T-cell (primary cell): ENCODE measurements around the gene SDSL. TPM values are rescaled to one million over a fixed set of nuclear protein-coding genes. Genes with fewer than 3 reads are reported as not detected.

Source experiments
- ATAC-seq, 4 experiments: fragments of 200-7000 bp in 3 of 4; fragments of 150-1000 bp in 1 of 4; cut with Tn5 transposase; replicated peaks in 1 of 4; 1 replicate in 3 of 4; 2 replicates in 1 of 4; pipeline ENCODE4 v1.10.0; 2021; ENCODE audit warnings: moderate library complexity in 3 of 4, mild to moderate bottlenecking in 2 of 4, moderate number of reproducible peaks in 1 of 4
- CTCF ChIA-PET, 2 donors: fragments of 300-600 bp; sonication (Branson Sonifier 250); formaldehyde crosslinking; loops; one replicate each; lab custom pipeline; 2022; ENCODE audit warnings: antibody characterized with exemption in 2 of 2; lab: Charles Lee
- POLR2A ChIA-PET, 2 donors: fragments of 300-600 bp; sonication (Branson Sonifier 250); formaldehyde crosslinking; loops; one replicate each; lab custom pipeline; 2022; ENCODE audit warnings: antibody characterized with exemption in 2 of 2; lab: Charles Lee
- DNase-seq, 35 experiments: peaks; one replicate each; pipeline versions ENCODE4 v3.0.0 to v3.0.0-alpha.2; 2013 to 2023
- H3K27ac ChIP-seq: one replicate; pipeline ENCODE4 v1.5.1; 2013; ENCODE audit warnings: low read length
- H3K27me3 ChIP-seq, 2 experiments: replicated peaks in 1 of 2; 1 replicate in 1 of 2; 2 replicates in 1 of 2; pipeline versions ENCODE4 v1.6.1 to v1.7.0; 2013; ENCODE audit warnings: low read length in 1 of 2, mixed read lengths in 1 of 2; ENCODE audit not compliant: control insufficient read depth in 2 of 2, insufficient read depth in 2 of 2; ENCODE audit errors: extremely low read depth in 1 of 2
- H3K36me3 ChIP-seq, 2 donors: 1 replicate in 1 of 2; 2 replicates in 1 of 2; pipeline versions ENCODE4 v1.6.1 to v1.7.0; 2013; ENCODE audit warnings: low read length in 1 of 2; ENCODE audit not compliant: control insufficient read depth in 2 of 2, insufficient read depth in 1 of 2; ENCODE audit errors: extremely low read depth in 1 of 2
- H3K4me1 ChIP-seq, 2 experiments: 1 replicate in 1 of 2; 2 replicates in 1 of 2; pipeline versions ENCODE4 v1.6.1 to v1.7.0; 2013; ENCODE audit warnings: low read length in 2 of 2, mixed read lengths in 1 of 2; ENCODE audit not compliant: insufficient read depth in 2 of 2, control insufficient read depth in 1 of 2; ENCODE audit errors: extremely low read depth in 1 of 2
- H3K4me3 ChIP-seq, 2 donors: 1 replicate in 1 of 2; 2 replicates in 1 of 2; pipeline versions ENCODE4 v1.5.1 to v1.7.0; 2013; ENCODE audit warnings: mild to moderate bottlenecking in 2 of 2, low read length in 1 of 2, moderate library complexity in 1 of 2; ENCODE audit not compliant: control insufficient read depth in 1 of 2; ENCODE audit errors: extremely low read depth in 1 of 2
- H3K9me3 ChIP-seq: 2 replicates; pipeline ENCODE4 v1.7.0; 2013
- H3K27ac Mint-ChIP-seq, 2 donors: one replicate each; pipeline ENCODE4 v1.8.0; 2020 to 2021; ENCODE audit warnings: mild to moderate bottlenecking in 2 of 2, mixed read lengths in 2 of 2
- H3K27me3 Mint-ChIP-seq, 2 donors: one replicate each; pipeline ENCODE4 v1.8.0; 2021 to 2022; ENCODE audit warnings: mixed read lengths in 2 of 2
- H3K36me3 Mint-ChIP-seq: one replicate; pipeline ENCODE4 v1.8.0; 2021; ENCODE audit warnings: mixed read lengths
- H3K4me1 Mint-ChIP-seq, 3 donors: one replicate each; pipeline ENCODE4 v1.8.0; 2020 to 2022; ENCODE audit warnings: mixed read lengths in 3 of 3, mild to moderate bottlenecking in 1 of 3
- H3K4me3 Mint-ChIP-seq, 3 donors: one replicate each; pipeline ENCODE4 v1.8.0; 2020 to 2022; ENCODE audit warnings: mild to moderate bottlenecking in 3 of 3, mixed read lengths in 3 of 3, moderate library complexity in 3 of 3
- H3K9me3 Mint-ChIP-seq, 3 donors: one replicate each; pipeline ENCODE4 v1.8.0; 2020 to 2022; ENCODE audit warnings: mixed read lengths in 3 of 3
- WGBS: methylation state at CpG from one replicate; pipeline ENCODE4 v1.1.5; 2013; ENCODE audit warnings: missing lambda C conversion rate; ENCODE audit not compliant: insufficient coverage; 5-methylcytosine and 5-hydroxymethylcytosine counted together
- total RNA-seq, 35 experiments: library from RNA in 6 of 35; stranded (reverse) in 6 of 35; fragments of 120-200 nt in 1 of 35; gene quantifications; one replicate each; pipeline versions ENCODE4 v1.2.1 to v1.2.4 and lab custom pipeline; 2013 to 2026

Gene SDSL
- total RNA-seq, 5 donors from 2014 or later (not counting 1 experiment from before 2014, with no cell fraction given), result 0.19 to 2.3 (median 0.44) TPM; not detected in 1

DNA sequence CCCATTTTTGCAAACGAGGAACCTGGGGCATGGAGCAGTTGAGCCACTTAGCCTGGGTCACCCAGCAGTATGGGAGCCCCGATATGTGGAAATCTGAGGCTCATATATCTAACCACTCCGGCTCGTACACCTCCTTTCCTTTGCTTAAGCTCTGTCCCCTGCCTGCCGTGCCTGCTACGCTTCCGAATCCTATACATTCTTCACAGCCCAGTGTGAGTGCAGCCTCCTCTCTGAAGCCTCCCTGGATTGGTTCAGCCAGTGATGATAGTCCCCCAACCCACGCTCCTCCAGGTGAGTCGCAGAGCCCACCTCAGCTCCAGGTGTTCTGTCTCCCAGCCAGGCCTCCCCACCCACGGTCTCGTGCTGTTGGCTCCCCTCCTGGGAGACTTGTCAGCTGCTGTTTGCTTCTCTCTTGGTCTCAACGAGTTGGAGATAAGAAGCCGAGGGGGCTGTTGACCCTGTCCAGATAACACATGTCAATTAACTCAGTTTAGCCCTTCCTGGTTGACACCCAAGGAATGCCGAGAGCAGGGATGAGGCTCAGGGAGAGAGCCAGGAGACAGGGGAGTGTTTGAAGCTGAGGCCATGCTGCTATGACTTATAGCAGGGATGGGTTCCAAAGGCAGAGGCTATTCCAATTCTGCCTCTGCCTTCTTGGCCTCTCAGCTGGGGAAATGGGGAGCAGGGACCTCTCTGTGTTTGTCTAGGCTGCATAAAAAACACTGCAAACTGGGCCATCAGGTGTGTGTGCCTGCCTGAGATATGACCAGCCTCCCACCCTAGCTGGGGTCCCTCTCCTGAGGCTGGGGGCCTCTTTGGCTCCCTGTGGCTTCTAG lies 19.0 kb downstream of the SDSL start:
- no peaks in the 10 kb centered on the region for H3K36me3 ChIP-seq

DNA sequence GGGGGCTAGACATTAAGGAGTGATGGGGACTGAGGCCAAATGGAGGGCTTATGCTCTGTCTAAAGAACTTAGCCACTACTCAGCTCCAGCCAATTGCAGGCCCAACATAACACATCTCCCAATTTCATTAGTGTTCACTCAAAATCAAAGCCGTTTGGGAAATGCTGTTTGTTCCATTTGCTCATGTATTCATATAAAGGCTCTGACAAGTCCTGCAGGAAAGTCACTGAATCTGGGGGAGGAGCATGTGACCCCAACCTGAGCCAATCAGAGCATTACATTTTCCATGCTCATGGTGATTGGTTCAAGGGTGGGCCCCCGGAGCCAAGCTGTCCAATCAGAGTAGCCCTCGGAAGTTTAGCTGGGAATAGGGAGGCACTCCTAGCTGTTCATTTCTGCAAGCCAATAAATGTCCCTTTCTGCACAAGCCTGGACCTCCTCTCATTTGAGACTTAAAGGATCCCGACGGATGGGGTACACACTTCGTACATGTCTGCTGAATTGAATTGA lies 20.9 kb downstream of the SDSL start:
- no peak overlapping the region for H3K4me3 Mint-ChIP-seq

More for the DNA sequence above, 19.0 kb downstream of the SDSL start:
- no peak overlapping the region for H3K4me3 Mint-ChIP-seq
- H3K9me3 ChIP-seq, result no peaks in the 10 kb centered on the region
- H3K4me1 ChIP-seq, result no peaks in the 10 kb centered on the region
- ChIA-PET POLR2A (no interaction called here), CTCF (no interaction called here)
- no peak overlapping the region for H3K27ac ChIP-seq
- H3K4me3 ChIP-seq, result no peak overlapping the region
- 82% methylated on average over 12 of the region's 14 CpGs for WGBS
- H3K36me3 Mint-ChIP-seq, result no peaks in the 10 kb centered on the region
- H3K4me1 Mint-ChIP-seq, result no peaks in the 10 kb centered on the region
- peaks cover 20 to 27% of the 10 kb centered on the region in 2 donors for H3K27me3 Mint-ChIP-seq
- DNase-seq (no peak), ATAC-seq (no peak)
- H3K27me3 ChIP-seq, result peaks cover 0 to 40% of the 10 kb centered on the region in 2 experiments
- peaks cover 0 to 3% (median 0%) of the 10 kb centered on the region in 3 donors for H3K9me3 Mint-ChIP-seq
- no peak overlapping the region for H3K27ac Mint-ChIP-seq

GRCh38 chr12:113445544-113446171 lies 23.5 kb downstream of the SDSL start:
- peaks cover 0 to 42% of the 10 kb centered on the region in 2 experiments for H3K27me3 ChIP-seq
- H3K9me3 ChIP-seq, result no peaks in the 10 kb centered on the region
- DNase-seq (no peak), ATAC-seq (no peak)
- no peak overlapping the region for H3K4me3 ChIP-seq
- no peak overlapping the region for H3K27ac ChIP-seq
- H3K36me3 ChIP-seq, result no peaks in the 10 kb centered on the region
- H3K27me3 Mint-ChIP-seq, result peaks cover 24 to 35% of the 10 kb centered on the region in 2 donors
- H3K27ac Mint-ChIP-seq, result no peak overlapping the region
- ChIA-PET CTCF (interaction anchor here in 1 of 2 donors (0.6 kb wide), 1 partner anchor 535 kb away, joined by 4 read pairs; no protein-coding TSS in a partner anchor), POLR2A (interaction anchor here in 1 of 2 donors (0.7 kb wide), 1 partner anchor 83 kb away, joined by 3 read pairs; no protein-coding TSS in a partner anchor)
- WGBS, result no CpG with 5 or more reads among the region's 6 CpGs
- peaks cover 0 to 4% (median 0%) of the 10 kb centered on the region in 3 donors for H3K9me3 Mint-ChIP-seq
- H3K4me3 Mint-ChIP-seq, result no peak overlapping the region
- no peaks in the 10 kb centered on the region for H3K4me1 Mint-ChIP-seq
- no peaks in the 10 kb centered on the region for H3K36me3 Mint-ChIP-seq
- H3K4me1 ChIP-seq, result no peaks in the 10 kb centered on the region

More for the DNA sequence above, 20.9 kb downstream of the SDSL start:
- no peaks in the 10 kb centered on the region for H3K9me3 ChIP-seq
- no peak overlapping the region for H3K27ac ChIP-seq
- no peak overlapping the region for H3K27ac Mint-ChIP-seq
- ChIA-PET POLR2A (no interaction called here), CTCF (no interaction called here)
- peaks cover 0 to 45% of the 10 kb centered on the region in 2 experiments for H3K27me3 ChIP-seq
- H3K9me3 Mint-ChIP-seq, result peaks cover 0 to 4% (median 0%) of the 10 kb centered on the region in 3 donors
- no peak for ATAC-seq
- no peak overlapping the region for H3K4me3 ChIP-seq
- no peaks in the 10 kb centered on the region for H3K4me1 Mint-ChIP-seq
- H3K4me1 ChIP-seq, result no peaks in the 10 kb centered on the region
- no peak for DNase-seq
- no peaks in the 10 kb centered on the region for H3K36me3 Mint-ChIP-seq
- WGBS, result 87% methylated on average over 6 of the region's 6 CpGs
- H3K27me3 Mint-ChIP-seq, result peaks cover 32 to 39% of the 10 kb centered on the region in 2 donors
- H3K36me3 ChIP-seq, result no peaks in the 10 kb centered on the region

DNA sequence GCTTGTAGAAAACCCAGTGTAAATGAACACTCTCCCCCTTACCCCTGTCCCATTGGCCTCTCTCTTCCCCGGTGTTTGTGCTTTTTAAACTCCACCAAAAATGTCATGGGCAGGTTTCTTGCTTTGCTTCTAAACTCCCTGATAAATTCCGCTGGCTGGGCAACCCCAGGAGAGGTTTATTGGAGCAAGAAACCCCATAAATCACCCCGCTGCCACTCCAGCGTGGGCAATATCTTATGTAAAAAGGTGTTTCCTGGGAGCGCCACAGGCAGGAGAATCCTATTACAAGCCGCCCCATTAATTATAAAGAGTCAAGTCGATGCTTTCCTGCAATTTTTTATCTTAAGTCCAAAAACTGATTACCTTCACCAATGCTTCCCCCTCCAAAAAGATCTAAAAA lies 26.7 kb downstream of the SDSL start:
- H3K4me1 Mint-ChIP-seq, result no peaks in the 10 kb centered on the region
- H3K27ac Mint-ChIP-seq, result no peak overlapping the region
- H3K4me3 Mint-ChIP-seq, result no peak overlapping the region
- no peak for ATAC-seq
- Histone ChIP-seq H3K27me3 (peaks cover 0 to 29% of the 10 kb centered on the region in 2 experiments), H3K9me3 (no peaks in the 10 kb centered on the region), H3K27ac (no peak overlapping the region), H3K36me3 (no peaks in the 10 kb centered on the region), H3K4me3 (no peak overlapping the region), H3K4me1 (no peaks in the 10 kb centered on the region)
- CTCF ChIA-PET, result no interaction called here
- no peaks in the 10 kb centered on the region for H3K36me3 Mint-ChIP-seq
- H3K9me3 Mint-ChIP-seq, result peaks cover 0 to 4% (median 0%) of the 10 kb centered on the region in 3 donors
- POLR2A ChIA-PET, result no interaction called here
- 20% methylated on average over 1 of the region's 7 CpGs for WGBS
- H3K27me3 Mint-ChIP-seq, result peaks cover 27 to 28% of the 10 kb centered on the region in 2 donors
- no peak for DNase-seq

- no CpG with 5 or more reads among the region's 2 CpGs for WGBS
- CTCF ChIA-PET, result no interaction called here
Observed at GRCh38 chr12:113449299-113449698, 27.1 kb downstream of the SDSL start.

DNA sequence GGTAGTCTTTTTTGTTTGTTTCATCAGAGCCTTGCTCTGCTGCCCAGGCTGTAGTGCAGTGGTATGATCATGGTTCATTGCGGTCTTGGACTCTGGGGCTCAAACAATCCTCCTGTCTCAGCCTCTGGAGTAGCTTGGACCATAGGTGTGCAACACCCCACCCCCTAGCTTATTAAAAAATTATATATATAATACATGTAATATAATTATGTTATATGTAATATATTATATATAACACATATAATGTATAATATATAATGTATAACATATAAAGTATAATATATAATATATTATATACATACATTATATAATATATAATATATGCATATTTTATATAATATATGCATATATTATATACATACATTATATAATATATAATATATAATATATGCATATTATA lies 27.7 kb downstream of the SDSL start:
- Mint-ChIP-seq H3K4me1 (no peaks in the 10 kb centered on the region), H3K27ac (no peak overlapping the region), H3K4me3 (no peak overlapping the region), H3K36me3 (no peaks in the 10 kb centered on the region), H3K9me3 (peaks cover 0 to 4% (median 0%) of the 10 kb centered on the region in 3 donors), H3K27me3 (peaks cover 28% of the 10 kb centered on the region in 2 donors)
- no peak overlapping the region for H3K4me3 ChIP-seq
- no peak for DNase-seq
- CTCF ChIA-PET, result no interaction called here
- H3K27ac ChIP-seq, result no peak overlapping the region
- ATAC-seq, result no peak
- H3K9me3 ChIP-seq, result no peaks in the 10 kb centered on the region
- H3K27me3 ChIP-seq, result peaks cover 0 to 28% of the 10 kb centered on the region in 2 experiments
- H3K4me1 ChIP-seq, result no peaks in the 10 kb centered on the region
- POLR2A ChIA-PET, result no interaction called here
- no peaks in the 10 kb centered on the region for H3K36me3 ChIP-seq
- no CpG with 5 or more reads among the region's 1 CpG for WGBS

More at GRCh38 chr12:113449299-113449698, 27.1 kb downstream of the SDSL start:
- DNase-seq (no peak), ATAC-seq (no peak)
- H3K4me1 Mint-ChIP-seq, result no peaks in the 10 kb centered on the region
- Histone ChIP-seq H3K4me1 (no peaks in the 10 kb centered on the region), H3K27me3 (peaks cover 0 to 27% of the 10 kb centered on the region in 2 experiments), H3K36me3 (no peaks in the 10 kb centered on the region), H3K9me3 (no peaks in the 10 kb centered on the region), H3K4me3 (no peak overlapping the region), H3K27ac (no peak overlapping the region)
- H3K4me3 Mint-ChIP-seq, result no peak overlapping the region
- peaks cover 28% of the 10 kb centered on the region in 2 donors for H3K27me3 Mint-ChIP-seq
- POLR2A ChIA-PET, result no interaction called here
- H3K27ac Mint-ChIP-seq, result no peak overlapping the region
- H3K36me3 Mint-ChIP-seq, result no peaks in the 10 kb centered on the region
- peaks cover 0 to 4% (median 0%) of the 10 kb centered on the region in 3 donors for H3K9me3 Mint-ChIP-seq
